Caco-2 (cell line): ENCODE data around the gene NRK. TPM values are rescaled to one million over a fixed set of nuclear protein-coding genes. Genes with fewer than 3 reads are reported as not detected.

Source experiments
- BruUV-seq: library from RNA; stranded (reverse); fragments of 400-500 nt; replicated peaks from 2 replicates; lab custom pipeline; 2021; lab: Mats Ljungman, UMichigan
- CTCF ChIA-PET: fragments of 300-600 bp; sonication (Branson Sonifier 250); formaldehyde crosslinking; loops from one replicate; lab custom pipeline; 2022; ENCODE audit warnings: antibody characterized with exemption; lab: Charles Lee
- POLR2A ChIA-PET: fragments of 300-600 bp; sonication (Branson Sonifier 250); formaldehyde crosslinking; loops from one replicate; lab custom pipeline; 2022; ENCODE audit warnings: antibody characterized with exemption; lab: Charles Lee
- DNase-seq, 2 experiments: peaks; one replicate each; pipeline versions ENCODE4 v3.0.0 to v3.0.0-alpha.2; 2020 to 2022
- H3K27me3 ChIP-seq: replicated peaks from 2 replicates; pipeline ENCODE4 v1.6.0; 2011; ENCODE audit warnings: low read length; ENCODE audit not compliant: control insufficient read depth, insufficient read depth
- H3K36me3 ChIP-seq: 2 replicates; pipeline ENCODE4 v1.5.1; 2011; ENCODE audit warnings: low read length; ENCODE audit not compliant: control insufficient read depth, insufficient read depth
- H3K4me1 ChIP-seq: fragments of 250-450 bp; sonication (Bioruptor Pico); 2 replicates; pipeline ENCODE4 v1.5.1; 2020; ENCODE audit warnings: mild to moderate bottlenecking
- H3K4me3 ChIP-seq: 2 replicates; pipeline ENCODE4 v1.5.1; 2011; ENCODE audit warnings: low read depth, mild to moderate bottlenecking, control low read depth, low read length
- H3K9me3 ChIP-seq: fragments of 250-450 bp; sonication (Bioruptor Pico); 2 replicates; pipeline ENCODE4 v1.5.1; 2020; ENCODE audit warnings: mild to moderate bottlenecking, moderate library complexity
- H3K27ac Mint-ChIP-seq: one replicate; pipeline ENCODE4 v1.8.0; 2022; ENCODE audit warnings: mixed read lengths; ENCODE audit not compliant: unreplicated experiment
- H3K27me3 Mint-ChIP-seq: one replicate; pipeline ENCODE4 v1.8.0; 2022; ENCODE audit warnings: mixed read lengths; ENCODE audit not compliant: insufficient read depth, unreplicated experiment
- H3K36me3 Mint-ChIP-seq: one replicate; pipeline ENCODE4 v1.8.0; 2022; ENCODE audit warnings: mild to moderate bottlenecking, mixed read lengths; ENCODE audit not compliant: insufficient read depth, unreplicated experiment
- H3K4me1 Mint-ChIP-seq: one replicate; pipeline ENCODE4 v1.8.0; 2022; ENCODE audit warnings: low read depth, mixed read lengths; ENCODE audit not compliant: unreplicated experiment
- H3K4me3 Mint-ChIP-seq: one replicate; pipeline ENCODE4 v1.8.0; 2022; ENCODE audit warnings: mild to moderate bottlenecking, moderate library complexity, mixed read lengths; ENCODE audit not compliant: unreplicated experiment
- H3K9me3 Mint-ChIP-seq: one replicate; pipeline ENCODE4 v1.8.0; 2022; ENCODE audit warnings: mixed read lengths; ENCODE audit not compliant: unreplicated experiment
- intact Hi-C: fragments of 100-400 bp; cut with micrococcal nuclease; formaldehyde crosslinking; loops from one replicate; pipeline ENCODE4 v1.10.0; 2022; ENCODE audit not compliant: unreplicated experiment
- total RNA-seq: library from RNA; stranded (reverse); gene quantifications from 2 replicates; pipeline ENCODE4 v1.2.3, GENCODE V29; 2022
- TF ChIP-seq, protein P1 (sequence below), 2 experiments: fragments of 200-600 bp in 1 of 2; IDR thresholded peaks; 1 replicate in 1 of 2; 2 replicates in 1 of 2; pipeline versions ENCODE4 v1.5.1 to v1.8.0; 2011 to 2022; ENCODE audit warnings: antibody characterized with exemption in 1 of 2, control low read depth in 1 of 2, inconsistent platforms in 1 of 2, low read depth in 1 of 2, low read length in 1 of 2, mild to moderate bottlenecking in 1 of 2, moderate library complexity in 1 of 2; ENCODE audit not compliant: insufficient read depth in 1 of 2, severe bottlenecking in 1 of 2, unreplicated experiment in 1 of 2

The NRK gene
- total RNA-seq, 1 experiment from 2014 or later: 0.16 TPM

DNA sequence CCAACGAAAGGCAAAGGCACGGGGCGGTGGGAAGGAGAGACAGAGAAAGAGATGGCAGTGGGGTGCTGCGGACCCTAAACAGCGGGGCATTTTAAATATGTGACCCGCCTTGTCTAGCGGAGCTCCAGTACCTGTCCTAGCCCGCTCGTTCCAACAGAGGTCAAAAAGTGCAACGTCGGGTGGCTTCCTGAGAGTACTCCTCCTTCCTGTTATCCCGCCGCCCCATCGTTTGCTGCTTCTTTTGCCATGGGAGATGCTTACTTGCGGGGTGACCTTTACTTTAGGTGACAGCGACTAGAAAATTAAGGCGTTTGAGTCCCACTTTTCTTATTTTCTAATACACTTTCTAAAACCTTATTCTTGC, 735 bp downstream of the NRK start:
- no peak for DNase-seq
- ChIA-PET CTCF (no interaction called here), POLR2A (no interaction called here)
- no peaks in the 10 kb centered on the region for H3K4me1 ChIP-seq
- no peaks in the 10 kb centered on the region for H3K4me1 Mint-ChIP-seq
- H3K27me3 ChIP-seq: no peaks in the 10 kb centered on the region
- no TSS peak for BruUV-seq
- intact Hi-C loops: no loop called here
- no peak overlapping the region for H3K4me3 ChIP-seq
- TF ChIP-seq, protein P1, sequence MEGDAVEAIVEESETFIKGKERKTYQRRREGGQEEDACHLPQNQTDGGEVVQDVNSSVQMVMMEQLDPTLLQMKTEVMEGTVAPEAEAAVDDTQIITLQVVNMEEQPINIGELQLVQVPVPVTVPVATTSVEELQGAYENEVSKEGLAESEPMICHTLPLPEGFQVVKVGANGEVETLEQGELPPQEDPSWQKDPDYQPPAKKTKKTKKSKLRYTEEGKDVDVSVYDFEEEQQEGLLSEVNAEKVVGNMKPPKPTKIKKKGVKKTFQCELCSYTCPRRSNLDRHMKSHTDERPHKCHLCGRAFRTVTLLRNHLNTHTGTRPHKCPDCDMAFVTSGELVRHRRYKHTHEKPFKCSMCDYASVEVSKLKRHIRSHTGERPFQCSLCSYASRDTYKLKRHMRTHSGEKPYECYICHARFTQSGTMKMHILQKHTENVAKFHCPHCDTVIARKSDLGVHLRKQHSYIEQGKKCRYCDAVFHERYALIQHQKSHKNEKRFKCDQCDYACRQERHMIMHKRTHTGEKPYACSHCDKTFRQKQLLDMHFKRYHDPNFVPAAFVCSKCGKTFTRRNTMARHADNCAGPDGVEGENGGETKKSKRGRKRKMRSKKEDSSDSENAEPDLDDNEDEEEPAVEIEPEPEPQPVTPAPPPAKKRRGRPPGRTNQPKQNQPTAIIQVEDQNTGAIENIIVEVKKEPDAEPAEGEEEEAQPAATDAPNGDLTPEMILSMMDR (IDR thresholded peaks at IDR 0.05; ENCODE audit: insufficient read depth in 1 of 2, low read depth in 1 of 2, low read length in 1 of 2, severe bottlenecking in 1 of 2, unreplicated experiment in 1 of 2): no peak
- peak overlapping the region; percentile 52 for H3K4me3 Mint-ChIP-seq
- H3K27me3 Mint-ChIP-seq: no peaks in the 10 kb centered on the region
- no peaks in the 10 kb centered on the region for H3K36me3 ChIP-seq
- H3K9me3 Mint-ChIP-seq: no peaks in the 10 kb centered on the region
- no peaks in the 10 kb centered on the region for H3K36me3 Mint-ChIP-seq
- H3K27ac Mint-ChIP-seq: no peak overlapping the region
- H3K9me3 ChIP-seq: no peaks in the 10 kb centered on the region

DNA sequence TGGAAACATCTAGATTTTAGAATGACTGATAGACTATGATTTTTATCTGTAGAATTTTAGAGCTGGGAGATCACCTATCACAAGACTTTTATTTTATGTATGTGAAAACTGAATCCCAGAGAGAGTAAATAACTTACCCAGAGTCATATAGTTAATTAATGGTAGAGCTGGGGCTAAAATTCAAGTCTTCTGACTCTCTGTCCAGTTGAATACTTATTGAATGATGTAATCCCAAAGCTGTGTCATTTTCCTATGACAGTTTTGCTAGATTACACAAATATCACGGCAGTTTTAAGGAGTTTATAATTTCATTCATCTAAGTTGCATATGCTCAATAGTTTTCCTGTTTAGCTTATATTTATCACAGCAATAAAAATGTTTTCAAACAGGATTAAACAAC, 6.7 kb downstream of the NRK start:
- ChIA-PET CTCF (no interaction called here), POLR2A (no interaction called here)
- TF ChIP-seq, protein P1 (IDR thresholded peaks at IDR 0.05; ENCODE audit: insufficient read depth in 1 of 2, low read depth in 1 of 2, low read length in 1 of 2, severe bottlenecking in 1 of 2, unreplicated experiment in 1 of 2): no peak
- no TSS peak for BruUV-seq
- no peak overlapping the region for H3K4me3 Mint-ChIP-seq
- no peaks in the 10 kb centered on the region for H3K4me1 Mint-ChIP-seq
- Histone ChIP-seq H3K27me3 (no peaks in the 10 kb centered on the region), H3K4me3 (no peak overlapping the region), H3K36me3 (no peaks in the 10 kb centered on the region), H3K9me3 (no peaks in the 10 kb centered on the region), H3K4me1 (no peaks in the 10 kb centered on the region)
- no peak for DNase-seq
- H3K27ac Mint-ChIP-seq: no peak overlapping the region
- H3K36me3 Mint-ChIP-seq: no peaks in the 10 kb centered on the region
- no peaks in the 10 kb centered on the region for H3K27me3 Mint-ChIP-seq
- intact Hi-C loops: no loop called here
- no peaks in the 10 kb centered on the region for H3K9me3 Mint-ChIP-seq

DNA sequence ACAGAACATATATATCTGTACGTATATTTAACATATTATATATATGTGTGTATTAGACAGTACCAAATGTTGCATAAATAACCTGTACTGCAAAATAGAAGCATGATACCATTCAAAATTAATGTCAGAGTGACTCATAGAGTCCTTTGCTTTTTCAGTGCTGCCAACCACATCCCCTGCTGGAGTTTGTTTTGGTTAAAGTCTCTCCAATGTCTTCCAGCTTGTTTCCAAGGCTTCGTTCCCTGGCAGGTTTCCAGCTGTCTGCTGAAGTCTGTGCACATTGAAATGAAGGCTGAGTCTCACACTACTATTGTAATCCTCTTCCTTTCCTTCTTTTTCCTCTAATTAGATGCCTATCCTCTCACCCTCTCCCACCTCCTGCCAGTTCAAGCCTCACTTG, 14.9 kb downstream of the NRK start:
- intact Hi-C loops: no loop called here
- H3K36me3 Mint-ChIP-seq: no peaks in the 10 kb centered on the region
- Histone ChIP-seq H3K4me3 (no peak overlapping the region), H3K9me3 (no peaks in the 10 kb centered on the region), H3K27me3 (no peaks in the 10 kb centered on the region), H3K4me1 (no peaks in the 10 kb centered on the region), H3K36me3 (no peaks in the 10 kb centered on the region)
- no peak overlapping the region for H3K27ac Mint-ChIP-seq
- ChIA-PET CTCF (no interaction called here), POLR2A (no interaction called here)
- no TSS peak for BruUV-seq
- no peak overlapping the region for H3K4me3 Mint-ChIP-seq
- no peaks in the 10 kb centered on the region for H3K27me3 Mint-ChIP-seq
- no peak for DNase-seq
- TF ChIP-seq, protein P1 (IDR thresholded peaks at IDR 0.05; ENCODE audit: insufficient read depth in 1 of 2, low read depth in 1 of 2, low read length in 1 of 2, severe bottlenecking in 1 of 2, unreplicated experiment in 1 of 2): no peak
- H3K9me3 Mint-ChIP-seq: no peaks in the 10 kb centered on the region
- H3K4me1 Mint-ChIP-seq: no peaks in the 10 kb centered on the region
